Caco-2 (cell line): ENCODE data around the gene CMYA5. TPM values are rescaled to one million over a fixed set of nuclear protein-coding genes. Genes with fewer than 3 reads are reported as not detected.

Experiments
- BruUV-seq: library from RNA; stranded (reverse); fragments of 400-500 nt; replicated peaks from 2 replicates; lab custom pipeline; 2021; lab: Mats Ljungman, UMichigan
- CTCF ChIA-PET: fragments of 300-600 bp; sonication (Branson Sonifier 250); formaldehyde crosslinking; loops from one replicate; lab custom pipeline; 2022; ENCODE audit warnings: antibody characterized with exemption; lab: Charles Lee
- POLR2A ChIA-PET: fragments of 300-600 bp; sonication (Branson Sonifier 250); formaldehyde crosslinking; loops from one replicate; lab custom pipeline; 2022; ENCODE audit warnings: antibody characterized with exemption; lab: Charles Lee
- DNase-seq, 2 experiments: peaks; one replicate each; pipeline versions ENCODE4 v3.0.0 to v3.0.0-alpha.2; 2020 to 2022
- H3K27me3 ChIP-seq: replicated peaks from 2 replicates; pipeline ENCODE4 v1.6.0; 2011; ENCODE audit warnings: low read length; ENCODE audit not compliant: control insufficient read depth, insufficient read depth
- H3K36me3 ChIP-seq: 2 replicates; pipeline ENCODE4 v1.5.1; 2011; ENCODE audit warnings: low read length; ENCODE audit not compliant: control insufficient read depth, insufficient read depth
- H3K4me1 ChIP-seq: fragments of 250-450 bp; sonication (Bioruptor Pico); 2 replicates; pipeline ENCODE4 v1.5.1; 2020; ENCODE audit warnings: mild to moderate bottlenecking
- H3K4me3 ChIP-seq: 2 replicates; pipeline ENCODE4 v1.5.1; 2011; ENCODE audit warnings: low read depth, mild to moderate bottlenecking, control low read depth, low read length
- H3K9me3 ChIP-seq: fragments of 250-450 bp; sonication (Bioruptor Pico); 2 replicates; pipeline ENCODE4 v1.5.1; 2020; ENCODE audit warnings: mild to moderate bottlenecking, moderate library complexity
- H3K27ac Mint-ChIP-seq: one replicate; pipeline ENCODE4 v1.8.0; 2022; ENCODE audit warnings: mixed read lengths; ENCODE audit not compliant: unreplicated experiment
- H3K27me3 Mint-ChIP-seq: one replicate; pipeline ENCODE4 v1.8.0; 2022; ENCODE audit warnings: mixed read lengths; ENCODE audit not compliant: insufficient read depth, unreplicated experiment
- H3K36me3 Mint-ChIP-seq: one replicate; pipeline ENCODE4 v1.8.0; 2022; ENCODE audit warnings: mild to moderate bottlenecking, mixed read lengths; ENCODE audit not compliant: insufficient read depth, unreplicated experiment
- H3K4me1 Mint-ChIP-seq: one replicate; pipeline ENCODE4 v1.8.0; 2022; ENCODE audit warnings: low read depth, mixed read lengths; ENCODE audit not compliant: unreplicated experiment
- H3K4me3 Mint-ChIP-seq: one replicate; pipeline ENCODE4 v1.8.0; 2022; ENCODE audit warnings: mild to moderate bottlenecking, moderate library complexity, mixed read lengths; ENCODE audit not compliant: unreplicated experiment
- H3K9me3 Mint-ChIP-seq: one replicate; pipeline ENCODE4 v1.8.0; 2022; ENCODE audit warnings: mixed read lengths; ENCODE audit not compliant: unreplicated experiment
- intact Hi-C: fragments of 100-400 bp; cut with micrococcal nuclease; formaldehyde crosslinking; loops from one replicate; pipeline ENCODE4 v1.10.0; 2022; ENCODE audit not compliant: unreplicated experiment
- total RNA-seq: library from RNA; stranded (reverse); gene quantifications from 2 replicates; pipeline ENCODE4 v1.2.3, GENCODE V29; 2022
- TF ChIP-seq, protein P1 (sequence below), 2 experiments: fragments of 200-600 bp in 1 of 2; IDR thresholded peaks; 1 replicate in 1 of 2; 2 replicates in 1 of 2; pipeline versions ENCODE4 v1.5.1 to v1.8.0; 2011 to 2022; ENCODE audit warnings: antibody characterized with exemption in 1 of 2, control low read depth in 1 of 2, inconsistent platforms in 1 of 2, low read depth in 1 of 2, low read length in 1 of 2, mild to moderate bottlenecking in 1 of 2, moderate library complexity in 1 of 2; ENCODE audit not compliant: insufficient read depth in 1 of 2, severe bottlenecking in 1 of 2, unreplicated experiment in 1 of 2

The CMYA5 gene
- total RNA-seq, 1 experiment from 2014 or later: 0.39 TPM

DNA sequence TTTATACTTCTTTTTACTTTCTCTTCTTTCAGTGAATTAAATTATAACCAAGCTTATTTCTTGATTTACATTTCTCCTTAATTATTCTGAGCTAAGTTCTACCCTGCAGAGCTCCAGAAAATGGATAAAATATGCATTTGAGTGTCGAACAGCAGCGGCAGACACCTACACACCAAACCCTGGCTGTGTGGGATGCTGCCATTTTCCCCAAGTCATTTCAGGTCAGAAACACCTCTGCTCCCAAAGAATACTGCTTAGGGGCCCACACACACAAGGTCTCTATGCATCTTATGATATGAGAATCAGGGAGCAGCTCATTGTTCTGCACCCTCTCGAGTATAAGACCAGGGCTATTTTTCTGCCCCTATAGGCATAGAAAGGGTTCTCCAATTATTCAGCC, 122.3 kb downstream of the CMYA5 start:
- no peak overlapping the region for H3K4me3 Mint-ChIP-seq
- ChIA-PET POLR2A (no interaction called here), CTCF (no interaction called here)
- TF ChIP-seq, protein P1, sequence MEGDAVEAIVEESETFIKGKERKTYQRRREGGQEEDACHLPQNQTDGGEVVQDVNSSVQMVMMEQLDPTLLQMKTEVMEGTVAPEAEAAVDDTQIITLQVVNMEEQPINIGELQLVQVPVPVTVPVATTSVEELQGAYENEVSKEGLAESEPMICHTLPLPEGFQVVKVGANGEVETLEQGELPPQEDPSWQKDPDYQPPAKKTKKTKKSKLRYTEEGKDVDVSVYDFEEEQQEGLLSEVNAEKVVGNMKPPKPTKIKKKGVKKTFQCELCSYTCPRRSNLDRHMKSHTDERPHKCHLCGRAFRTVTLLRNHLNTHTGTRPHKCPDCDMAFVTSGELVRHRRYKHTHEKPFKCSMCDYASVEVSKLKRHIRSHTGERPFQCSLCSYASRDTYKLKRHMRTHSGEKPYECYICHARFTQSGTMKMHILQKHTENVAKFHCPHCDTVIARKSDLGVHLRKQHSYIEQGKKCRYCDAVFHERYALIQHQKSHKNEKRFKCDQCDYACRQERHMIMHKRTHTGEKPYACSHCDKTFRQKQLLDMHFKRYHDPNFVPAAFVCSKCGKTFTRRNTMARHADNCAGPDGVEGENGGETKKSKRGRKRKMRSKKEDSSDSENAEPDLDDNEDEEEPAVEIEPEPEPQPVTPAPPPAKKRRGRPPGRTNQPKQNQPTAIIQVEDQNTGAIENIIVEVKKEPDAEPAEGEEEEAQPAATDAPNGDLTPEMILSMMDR (IDR thresholded peaks at IDR 0.05; ENCODE audit: insufficient read depth in 1 of 2, low read depth in 1 of 2, low read length in 1 of 2, severe bottlenecking in 1 of 2, unreplicated experiment in 1 of 2): no peak
- BruUV-seq: no TSS peak
- H3K27me3 Mint-ChIP-seq: peaks cover 5% of the 10 kb centered on the region
- Histone ChIP-seq H3K4me3 (no peak overlapping the region), H3K36me3 (no peaks in the 10 kb centered on the region), H3K9me3 (no peaks in the 10 kb centered on the region), H3K27me3 (no peaks in the 10 kb centered on the region), H3K4me1 (no peaks in the 10 kb centered on the region)
- H3K27ac Mint-ChIP-seq: no peak overlapping the region
- intact Hi-C loops: no loop called here
- no peaks in the 10 kb centered on the region for H3K4me1 Mint-ChIP-seq
- no peak for DNase-seq
- H3K36me3 Mint-ChIP-seq: no peaks in the 10 kb centered on the region
- H3K9me3 Mint-ChIP-seq: no peaks in the 10 kb centered on the region

DNA sequence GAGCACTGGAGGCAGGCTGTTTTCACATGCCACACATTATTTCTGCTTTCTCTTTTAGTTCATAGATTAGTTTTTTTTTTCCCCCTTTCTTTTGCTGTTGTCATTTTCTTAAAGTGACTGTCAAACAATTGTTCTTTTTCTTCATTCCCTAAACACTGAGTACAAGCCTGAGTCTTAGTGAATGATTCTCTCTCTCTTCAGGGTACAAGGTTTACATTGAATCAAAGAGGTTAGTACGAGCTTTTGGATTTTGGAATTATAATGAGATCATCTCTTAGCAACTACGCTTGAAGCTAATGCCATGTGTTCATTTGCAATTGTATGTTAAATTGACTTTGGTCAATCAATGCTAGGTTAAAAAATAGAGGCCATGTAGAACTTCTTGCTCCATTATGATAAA, 125.1 kb downstream of the CMYA5 start:
- no peak for DNase-seq
- no peaks in the 10 kb centered on the region for H3K36me3 Mint-ChIP-seq
- POLR2A ChIA-PET: no interaction called here
- H3K9me3 Mint-ChIP-seq: peaks cover 9% of the 10 kb centered on the region
- Histone ChIP-seq H3K27me3 (no peaks in the 10 kb centered on the region), H3K36me3 (no peaks in the 10 kb centered on the region), H3K9me3 (no peaks in the 10 kb centered on the region; the same call in 1 of the 2 replicates), H3K4me1 (no peaks in the 10 kb centered on the region), H3K4me3 (no peak overlapping the region)
- no peak overlapping the region for H3K4me3 Mint-ChIP-seq
- H3K27me3 Mint-ChIP-seq: peaks cover 5% of the 10 kb centered on the region
- H3K27ac Mint-ChIP-seq: no peak overlapping the region
- intact Hi-C loops: no loop called here
- no peaks in the 10 kb centered on the region for H3K4me1 Mint-ChIP-seq
- BruUV-seq: no TSS peak
- CTCF ChIA-PET: no interaction called here
- TF ChIP-seq, protein P1 (IDR thresholded peaks at IDR 0.05; ENCODE audit: insufficient read depth in 1 of 2, low read depth in 1 of 2, low read length in 1 of 2, severe bottlenecking in 1 of 2, unreplicated experiment in 1 of 2): no peak

DNA sequence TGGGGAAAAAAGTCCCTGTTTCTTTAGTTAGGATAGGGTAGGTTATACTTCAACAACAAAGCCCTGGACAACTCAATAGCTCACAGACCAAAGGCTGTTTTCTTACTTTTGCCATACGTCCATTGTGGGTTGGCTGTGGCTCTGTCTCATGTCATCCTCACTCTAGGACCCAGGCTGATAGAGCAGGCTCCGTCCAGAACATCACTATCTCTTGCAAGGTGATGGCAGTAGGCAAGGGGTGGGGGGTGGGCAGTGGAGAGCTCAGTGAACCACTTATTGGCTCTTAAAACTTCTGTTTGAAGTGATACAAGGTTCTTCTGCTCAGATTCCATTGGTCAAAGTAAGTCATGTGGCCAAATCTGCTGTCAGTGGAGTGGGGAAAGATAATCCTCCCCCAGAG, 126.4 kb downstream of the CMYA5 start:
- CTCF ChIA-PET: no interaction called here
- peaks cover 9% of the 10 kb centered on the region for H3K9me3 Mint-ChIP-seq
- no peaks in the 10 kb centered on the region for H3K27me3 ChIP-seq

More for the DNA sequence above, 126.4 kb downstream of the CMYA5 start:
- Histone ChIP-seq H3K4me1 (no peaks in the 10 kb centered on the region), H3K9me3 (no peaks in the 10 kb centered on the region; the same call in 1 of the 2 replicates), H3K36me3 (no peaks in the 10 kb centered on the region), H3K4me3 (no peak overlapping the region)
- Mint-ChIP-seq H3K4me1 (no peaks in the 10 kb centered on the region), H3K4me3 (no peak overlapping the region), H3K27me3 (peaks cover 5% of the 10 kb centered on the region), H3K36me3 (no peaks in the 10 kb centered on the region), H3K27ac (no peak overlapping the region)
- TF ChIP-seq, protein P1 (IDR thresholded peaks at IDR 0.05; ENCODE audit: insufficient read depth in 1 of 2, low read depth in 1 of 2, low read length in 1 of 2, severe bottlenecking in 1 of 2, unreplicated experiment in 1 of 2): no peak
- BruUV-seq: no TSS peak
- DNase-seq: no peak
- intact Hi-C loops: no loop called here
- POLR2A ChIA-PET: no interaction called here
